ENCODE results near the gene SYDE1.

- TF ChIP-seq CTCF (IDR thresholded peaks at IDR 0.05; ENCODE audit: low read depth, low read length, missing input control): no peak
- TF ChIP-seq RAD21 (IDR thresholded peaks at IDR 0.05): no peak
- no peak for TF ChIP-seq SP1 (IDR thresholded peaks at IDR 0.05)
- TF ChIP-seq GABPA (IDR thresholded peaks at IDR 0.05 in 1 of 2, conservative IDR thresholded peaks at IDR 0.05 in 1 of 2): no peak
Measured at GRCh38 chr19:15116856-15117255, 9.7 kb downstream of the SYDE1 start.
